Upper lobe of left lung (tissue), 6 donors: ENCODE results near the gene EGFLAM. TPM values are rescaled to one million over a fixed set of nuclear protein-coding genes. Genes with fewer than 3 reads are reported as not detected.
A peak's percentile ranks its signal among the peaks of the same experiment; 100 is the strongest.

ENCODE experiments used
- ATAC-seq, 2 donors: fragments of 200-7000 bp; cut with Tn5 transposase; one replicate each; pipeline ENCODE4 v1.9.1; 2022; ENCODE audit warnings: mild to moderate bottlenecking in 2 of 2, moderate library complexity in 2 of 2; ENCODE audit not compliant: low FRiP score in 2 of 2
- DNase-seq, 2 donors: peaks; one replicate each; pipeline ENCODE4 v3.0.0-alpha.2; 2019 to 2020
- H3K27ac ChIP-seq, 4 donors: fragments of 200-600 bp; sonication (generic); one replicate each; pipeline ENCODE4 v1.5.1; 2016 to 2019
- H3K27me3 ChIP-seq, 4 donors: fragments of 200-600 bp; sonication (generic); one replicate each; pipeline ENCODE4 v1.5.1; 2017 to 2019
- H3K36me3 ChIP-seq, 4 donors: fragments of 200-600 bp; sonication (generic); one replicate each; pipeline ENCODE4 v1.5.1; 2016 to 2019
- H3K4me1 ChIP-seq, 4 donors: fragments of 200-600 bp; sonication (generic); one replicate each; pipeline ENCODE4 v1.5.1; 2018 to 2019
- H3K4me3 ChIP-seq, 4 donors: fragments of 200-600 bp; sonication (generic); one replicate each; pipeline ENCODE4 v1.5.1; 2017 to 2019; ENCODE audit warnings: mild to moderate bottlenecking in 2 of 4, moderate library complexity in 1 of 4
- H3K9me3 ChIP-seq, 4 donors: fragments of 200-600 bp; sonication (generic); one replicate each; pipeline ENCODE4 v1.5.1; 2018 to 2019
- EP300 ChIP-seq, 4 donors: sonication (generic); formaldehyde crosslinking; IDR thresholded peaks; one replicate each; pipeline ENCODE4 v1.5.1; 2017; ENCODE audit warnings: antibody characterized with exemption in 4 of 4, control low read depth in 2 of 4
- POLR2A ChIP-seq, 4 donors: fragments of 450-650 bp; IDR thresholded peaks; one replicate each; pipeline ENCODE4 v1.5.1; 2016 to 2017; ENCODE audit warnings: antibody characterized with exemption in 4 of 4, mild to moderate bottlenecking in 2 of 4
- POLR2AphosphoS5 ChIP-seq, 2 donors: sonication (generic); formaldehyde crosslinking; IDR thresholded peaks; one replicate each; pipeline ENCODE4 v1.5.1; 2017; ENCODE audit warnings: antibody characterized with exemption in 2 of 2
- WGBS, 2 donors: methylation state at CpG; one replicate each; pipeline ENCODE4 v1.1.5; 2017 to 2018; 5-methylcytosine and 5-hydroxymethylcytosine counted together
- total RNA-seq, 6 donors: library from RNA; depleted of rRNA in 4 of 6; stranded (reverse); fragments of >200 nt in 4 of 6; gene quantifications; one replicate each; pipeline versions ENCODE4 v1.1.0 to v1.2.1, GENCODE V29; 2016 to 2021
- TF ChIP-seq, protein P1 (sequence below), 6 experiments: fragments of 450-650 bp in 4 of 6; fragments of 200-600 bp in 2 of 6; sonication (generic) in 2 of 6; IDR thresholded peaks; one replicate each; pipeline ENCODE4 v1.5.1; 2016 to 2019; ENCODE audit warnings: antibody characterized with exemption in 6 of 6
- donor health status: DM: no; HTN: no; CAD: no; lungs with moderate emphysema.
- donor health status: DM: no; HTN: yes; CAD: no; lungs with severe emphysema.

Gene EGFLAM
- total RNA-seq, 6 donors from 2014 or later, result 0.22 to 5.2 (median 1.6) TPM; not detected in 2

- H3K4me1 ChIP-seq, result no peaks in the 10 kb centered on the region
- H3K4me3 ChIP-seq, result no peak overlapping the region
- H3K27ac ChIP-seq, result no peak overlapping the region
- TF ChIP-seq, protein P1, sequence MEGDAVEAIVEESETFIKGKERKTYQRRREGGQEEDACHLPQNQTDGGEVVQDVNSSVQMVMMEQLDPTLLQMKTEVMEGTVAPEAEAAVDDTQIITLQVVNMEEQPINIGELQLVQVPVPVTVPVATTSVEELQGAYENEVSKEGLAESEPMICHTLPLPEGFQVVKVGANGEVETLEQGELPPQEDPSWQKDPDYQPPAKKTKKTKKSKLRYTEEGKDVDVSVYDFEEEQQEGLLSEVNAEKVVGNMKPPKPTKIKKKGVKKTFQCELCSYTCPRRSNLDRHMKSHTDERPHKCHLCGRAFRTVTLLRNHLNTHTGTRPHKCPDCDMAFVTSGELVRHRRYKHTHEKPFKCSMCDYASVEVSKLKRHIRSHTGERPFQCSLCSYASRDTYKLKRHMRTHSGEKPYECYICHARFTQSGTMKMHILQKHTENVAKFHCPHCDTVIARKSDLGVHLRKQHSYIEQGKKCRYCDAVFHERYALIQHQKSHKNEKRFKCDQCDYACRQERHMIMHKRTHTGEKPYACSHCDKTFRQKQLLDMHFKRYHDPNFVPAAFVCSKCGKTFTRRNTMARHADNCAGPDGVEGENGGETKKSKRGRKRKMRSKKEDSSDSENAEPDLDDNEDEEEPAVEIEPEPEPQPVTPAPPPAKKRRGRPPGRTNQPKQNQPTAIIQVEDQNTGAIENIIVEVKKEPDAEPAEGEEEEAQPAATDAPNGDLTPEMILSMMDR (IDR thresholded peaks at IDR 0.05), result no peak
- TF ChIP-seq EP300 (IDR thresholded peaks at IDR 0.05), result no peak
- no peak for TF ChIP-seq POLR2A (IDR thresholded peaks at IDR 0.05)
- no peak for TF ChIP-seq POLR2AphosphoS5 (IDR thresholded peaks at IDR 0.05)
- H3K9me3 ChIP-seq, result no peaks in the 10 kb centered on the region
- no peak for ATAC-seq
- no peaks in the 10 kb centered on the region for H3K36me3 ChIP-seq
- WGBS, 2 donors, result 72 to 73% methylated on average over 8 to 9 of the region's 9 CpGs
- H3K27me3 ChIP-seq, result no peaks in the 10 kb centered on the region
- DNase-seq, result no peak
Observed at GRCh38 chr5:38426986-38427950, 168.9 kb downstream of the EGFLAM start.

- WGBS, 2 donors, result 100% methylated on average over 1 of the region's 1 CpG
- ATAC-seq, result no peak
- Histone ChIP-seq H3K27ac (no peak overlapping the region), H3K4me1 (peaks cover 0 to 5% (median 1%) of the 10 kb centered on the region in 4 donors), H3K9me3 (no peaks in the 10 kb centered on the region), H3K36me3 (no peaks in the 10 kb centered on the region), H3K4me3 (no peak overlapping the region), H3K27me3 (no peaks in the 10 kb centered on the region)
- DNase-seq, result no peak
- TF ChIP-seq EP300 (IDR thresholded peaks at IDR 0.05) (no peak), POLR2AphosphoS5 (IDR thresholded peaks at IDR 0.05) (no peak), POLR2A (IDR thresholded peaks at IDR 0.05) (no peak)
- TF ChIP-seq, protein P1 (IDR thresholded peaks at IDR 0.05), result no peak
Observed at GRCh38 chr5:38431242-38431853, 173.0 kb downstream of the EGFLAM start.

- Histone ChIP-seq H3K36me3 (no peaks in the 10 kb centered on the region), H3K27me3 (no peaks in the 10 kb centered on the region), H3K27ac (no peak overlapping the region), H3K4me1 (peaks cover 0 to 5% (median 1%) of the 10 kb centered on the region in 4 donors), H3K4me3 (no peak overlapping the region), H3K9me3 (no peaks in the 10 kb centered on the region)
- 34% methylated on average over 6 of the region's 6 CpGs for WGBS, 2 donors
- TF ChIP-seq EP300 (IDR thresholded peaks at IDR 0.05), result no peak
- TF ChIP-seq POLR2AphosphoS5 (IDR thresholded peaks at IDR 0.05), result peak; percentile 27 to 56
- DNase-seq (no peak), ATAC-seq (peak; percentile 31 to 44)
Observed at GRCh38 chr5:38433160-38433861, 175.0 kb downstream of the EGFLAM start.

DNA sequence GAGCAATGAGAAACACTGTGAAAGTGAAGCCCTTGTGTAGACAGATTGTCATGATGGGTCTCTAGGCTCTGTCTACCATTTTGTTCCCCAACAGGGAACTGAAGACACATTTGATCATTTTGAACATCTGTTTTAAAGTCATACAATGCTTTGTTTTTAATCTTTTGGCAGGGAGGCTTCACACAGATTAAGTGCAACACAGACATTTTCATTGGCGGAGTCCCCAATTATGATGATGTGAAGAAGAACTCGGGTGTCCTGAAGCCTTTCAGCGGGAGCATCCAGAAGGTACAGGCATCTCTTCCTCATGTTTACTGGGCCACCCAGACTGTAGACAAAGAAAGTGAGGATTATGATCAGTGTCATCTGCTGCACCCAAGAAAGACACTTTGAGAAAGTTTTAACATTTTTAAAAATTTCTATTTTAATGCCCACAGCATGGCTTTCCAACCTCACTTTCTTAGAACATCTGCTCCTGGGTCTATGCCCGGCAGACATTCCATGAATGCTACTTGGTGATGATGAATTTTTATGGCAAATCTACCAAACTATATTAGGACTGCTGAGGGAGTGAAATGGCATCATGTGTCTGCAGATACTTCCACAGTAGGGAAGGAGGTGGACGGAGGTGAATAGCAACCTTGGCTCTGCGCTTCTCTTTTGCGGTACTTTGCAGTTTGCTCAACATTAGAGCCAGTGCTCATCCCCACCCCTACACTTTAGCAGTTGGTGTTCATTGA is 176.8 kb downstream of the EGFLAM start:
- WGBS, 2 donors, result 82 to 85% methylated on average over 7 of the region's 7 CpGs
- ATAC-seq, result no peak
- DNase-seq, result no peak
- Histone ChIP-seq H3K27ac (no peak overlapping the region), H3K9me3 (no peaks in the 10 kb centered on the region), H3K27me3 (no peaks in the 10 kb centered on the region), H3K4me1 (peaks cover 0 to 5% (median 1%) of the 10 kb centered on the region in 4 donors), H3K4me3 (no peak overlapping the region), H3K36me3 (no peaks in the 10 kb centered on the region)
- no peak for TF ChIP-seq POLR2A (IDR thresholded peaks at IDR 0.05)
- TF ChIP-seq, protein P1 (IDR thresholded peaks at IDR 0.05), result no peak
- TF ChIP-seq EP300 (IDR thresholded peaks at IDR 0.05), result no peak
- TF ChIP-seq POLR2AphosphoS5 (IDR thresholded peaks at IDR 0.05), result no peak
